Progenitor cell of endocrine pancreas (in vitro differentiated cells): ENCODE data around the gene AMDHD2. TPM values are rescaled to one million over a fixed set of nuclear protein-coding genes. Genes with fewer than 3 reads are reported as not detected.
A peak's percentile ranks its signal among the peaks of the same experiment; 100 is the strongest.

Source experiments
- DNase-seq: peaks from one replicate; pipeline ENCODE4 v3.0.0; 2021; ENCODE audit warnings: low spot score; ENCODE audit not compliant: unreplicated experiment
- H3K27ac Mint-ChIP-seq: 2 replicates; pipeline ENCODE4 v1.8.0; 2021; ENCODE audit warnings: mild to moderate bottlenecking, moderate library complexity, mixed read lengths
- H3K27me3 Mint-ChIP-seq: 2 replicates; pipeline ENCODE4 v1.8.0; 2021; ENCODE audit warnings: mixed read lengths
- H3K36me3 Mint-ChIP-seq: 2 replicates; pipeline ENCODE4 v1.8.0; 2022; ENCODE audit warnings: mixed read lengths; ENCODE audit not compliant: insufficient read depth
- H3K4me1 Mint-ChIP-seq: 2 replicates; pipeline ENCODE4 v1.8.0; 2021; ENCODE audit warnings: low read depth, mixed read lengths
- H3K4me3 Mint-ChIP-seq: 2 replicates; pipeline ENCODE4 v1.8.0; 2021; ENCODE audit warnings: low read depth, mild to moderate bottlenecking, moderate library complexity, mixed read lengths
- H3K9me3 Mint-ChIP-seq: 2 replicates; pipeline ENCODE4 v1.8.0; 2021; ENCODE audit warnings: low read depth, mixed read lengths
- total RNA-seq: library from RNA; stranded (reverse); gene quantifications from 2 replicates; pipeline ENCODE4 v1.2.1, GENCODE V29; 2021
- TF ChIP-seq, protein P1 (sequence below): fragments of 200-600 bp; sonication (generic); IDR thresholded peaks from one replicate; pipeline ENCODE4 v1.5.0; 2021; ENCODE audit warnings: antibody characterized with exemption, mild to moderate bottlenecking; ENCODE audit not compliant: unreplicated experiment

Gene AMDHD2
- total RNA-seq, 1 donor from 2014 or later: 40.8 TPM

DNA sequence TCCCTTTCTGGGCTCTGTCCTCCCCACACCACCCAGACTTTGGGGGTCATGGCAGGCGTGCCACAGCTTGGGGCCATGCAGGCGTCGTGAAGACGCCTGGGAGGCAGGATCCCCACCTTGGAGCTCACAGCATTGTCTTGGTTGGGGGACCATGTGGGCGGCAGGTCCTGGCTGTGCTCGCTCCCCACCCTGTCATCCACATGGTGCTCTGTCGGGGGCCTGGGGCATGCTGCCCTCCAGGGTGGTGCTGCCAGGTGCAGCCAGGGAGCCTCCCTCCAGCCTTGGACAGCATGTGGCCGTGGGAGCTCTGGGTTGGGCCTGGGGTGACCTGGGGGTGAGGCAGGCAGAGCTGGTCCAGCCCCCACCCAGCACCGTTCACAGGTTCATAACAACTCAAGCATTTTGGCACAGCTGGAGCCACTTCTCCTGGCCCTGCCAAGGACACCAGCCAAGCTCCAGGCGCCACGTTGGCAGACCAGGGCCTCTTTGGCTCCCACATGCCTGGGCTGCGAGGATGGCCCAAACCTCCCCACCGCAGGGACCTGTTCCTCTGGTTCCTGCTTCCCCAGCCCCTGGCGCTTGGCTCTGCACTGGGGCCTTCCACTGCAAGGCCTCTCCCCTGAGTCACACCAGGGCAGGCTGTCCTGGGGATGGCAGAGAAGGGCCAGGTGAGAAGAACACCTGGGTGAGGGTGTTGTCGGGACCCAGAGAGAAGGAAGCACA lies 21.5 kb upstream of the AMDHD2 start:
- Mint-ChIP-seq H3K36me3 (peaks cover 1% of the 10 kb centered on the region), H3K27me3 (no peaks in the 10 kb centered on the region)

DNA sequence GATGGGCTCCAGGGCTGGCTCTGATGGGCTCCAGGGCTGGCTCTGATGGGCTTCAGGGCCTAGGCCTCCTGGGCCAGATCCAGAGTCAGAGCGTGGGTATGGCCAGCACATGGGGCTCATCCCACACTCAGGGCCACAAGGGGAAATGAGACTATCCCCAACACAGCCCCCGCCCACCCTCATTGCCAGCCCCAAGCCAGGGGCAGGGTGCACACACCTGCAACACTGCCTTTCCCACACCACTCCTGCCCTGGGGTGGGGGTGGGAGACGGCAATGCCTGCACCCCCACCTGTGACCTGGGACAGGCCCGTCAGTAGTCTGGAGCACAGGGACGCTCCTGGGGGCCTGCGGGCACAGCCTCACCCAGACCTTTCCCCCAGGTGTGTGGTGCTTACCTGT lies 20.7 kb upstream of the AMDHD2 start:
- no peak for DNase-seq
- TF ChIP-seq, protein P1, sequence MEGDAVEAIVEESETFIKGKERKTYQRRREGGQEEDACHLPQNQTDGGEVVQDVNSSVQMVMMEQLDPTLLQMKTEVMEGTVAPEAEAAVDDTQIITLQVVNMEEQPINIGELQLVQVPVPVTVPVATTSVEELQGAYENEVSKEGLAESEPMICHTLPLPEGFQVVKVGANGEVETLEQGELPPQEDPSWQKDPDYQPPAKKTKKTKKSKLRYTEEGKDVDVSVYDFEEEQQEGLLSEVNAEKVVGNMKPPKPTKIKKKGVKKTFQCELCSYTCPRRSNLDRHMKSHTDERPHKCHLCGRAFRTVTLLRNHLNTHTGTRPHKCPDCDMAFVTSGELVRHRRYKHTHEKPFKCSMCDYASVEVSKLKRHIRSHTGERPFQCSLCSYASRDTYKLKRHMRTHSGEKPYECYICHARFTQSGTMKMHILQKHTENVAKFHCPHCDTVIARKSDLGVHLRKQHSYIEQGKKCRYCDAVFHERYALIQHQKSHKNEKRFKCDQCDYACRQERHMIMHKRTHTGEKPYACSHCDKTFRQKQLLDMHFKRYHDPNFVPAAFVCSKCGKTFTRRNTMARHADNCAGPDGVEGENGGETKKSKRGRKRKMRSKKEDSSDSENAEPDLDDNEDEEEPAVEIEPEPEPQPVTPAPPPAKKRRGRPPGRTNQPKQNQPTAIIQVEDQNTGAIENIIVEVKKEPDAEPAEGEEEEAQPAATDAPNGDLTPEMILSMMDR: no peak
- no peak overlapping the region for H3K27ac Mint-ChIP-seq
- no peaks in the 10 kb centered on the region for H3K4me1 Mint-ChIP-seq
- H3K36me3 Mint-ChIP-seq: peaks cover 1% of the 10 kb centered on the region
- no peaks in the 10 kb centered on the region for H3K27me3 Mint-ChIP-seq
- no peaks in the 10 kb centered on the region for H3K9me3 Mint-ChIP-seq
- no peak overlapping the region for H3K4me3 Mint-ChIP-seq

More for the DNA sequence above, 21.5 kb upstream of the AMDHD2 start:
- no peaks in the 10 kb centered on the region for H3K4me1 Mint-ChIP-seq
- no peak overlapping the region for H3K27ac Mint-ChIP-seq
- no peak for DNase-seq
- no peaks in the 10 kb centered on the region for H3K9me3 Mint-ChIP-seq
- TF ChIP-seq, protein P1: no peak
- H3K4me3 Mint-ChIP-seq: no peak overlapping the region

DNA sequence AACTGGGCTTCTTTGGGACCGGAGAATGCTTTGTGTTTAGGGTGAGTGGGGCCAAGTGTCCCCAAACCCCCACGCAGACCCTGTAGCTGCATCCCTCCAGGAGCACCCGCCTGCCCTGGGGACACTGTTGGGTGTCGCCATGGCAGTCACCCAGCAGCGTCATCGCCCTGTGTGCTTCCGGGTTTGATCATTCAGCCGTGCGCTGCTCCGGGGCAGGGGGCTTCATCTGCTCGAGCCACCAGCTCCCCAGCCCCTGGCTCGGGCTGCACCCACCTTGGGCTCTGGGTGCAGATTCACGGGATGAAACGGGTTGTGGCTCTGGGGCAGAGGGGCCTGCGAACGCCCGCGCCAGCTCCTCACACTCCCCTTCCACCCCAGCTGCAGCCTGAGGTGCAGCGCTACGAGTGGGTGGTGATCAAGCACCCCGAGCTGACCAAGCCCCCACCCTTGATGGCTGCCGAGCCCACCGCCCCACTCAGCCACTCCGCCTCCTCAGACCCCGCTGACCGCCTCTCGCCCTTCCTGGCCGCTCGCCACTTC lies 20.2 kb upstream of the AMDHD2 start:
- no peak overlapping the region for H3K27ac Mint-ChIP-seq
- H3K9me3 Mint-ChIP-seq: no peaks in the 10 kb centered on the region
- H3K4me3 Mint-ChIP-seq: no peak overlapping the region
- TF ChIP-seq, protein P1: no peak
- no peak for DNase-seq
- peaks cover 3% of the 10 kb centered on the region for H3K36me3 Mint-ChIP-seq
- H3K4me1 Mint-ChIP-seq: no peaks in the 10 kb centered on the region
- H3K27me3 Mint-ChIP-seq: no peaks in the 10 kb centered on the region

DNA sequence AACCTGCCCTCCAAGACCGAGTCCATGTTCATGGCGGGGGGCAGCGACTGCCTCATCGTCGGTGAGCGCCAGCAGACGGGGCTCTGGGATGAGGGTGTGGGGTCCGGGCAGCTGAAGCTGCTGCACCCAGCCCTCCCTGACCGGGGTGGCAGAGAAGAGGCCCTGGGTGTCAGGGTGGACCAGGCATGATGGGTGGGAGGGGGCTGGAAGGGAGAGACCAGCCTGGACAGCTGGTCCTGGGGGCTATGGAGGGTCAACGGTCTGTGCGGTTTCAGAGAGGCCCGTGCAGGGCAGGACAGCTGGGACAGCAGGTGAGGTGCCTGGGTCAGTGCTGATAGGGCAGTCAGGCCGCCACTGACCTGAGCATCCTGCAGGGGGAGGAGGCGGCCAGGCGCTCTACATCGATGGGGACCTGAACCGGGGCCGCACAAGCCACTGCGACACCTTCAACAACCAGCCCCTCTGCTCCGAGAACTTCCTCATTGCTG lies 19.7 kb upstream of the AMDHD2 start:
- TF ChIP-seq, protein P1: no peak
- Mint-ChIP-seq H3K4me3 (no peak overlapping the region), H3K27ac (no peak overlapping the region), H3K36me3 (peaks cover 3% of the 10 kb centered on the region), H3K9me3 (no peaks in the 10 kb centered on the region), H3K4me1 (no peaks in the 10 kb centered on the region), H3K27me3 (no peaks in the 10 kb centered on the region)
- DNase-seq: no peak

DNA sequence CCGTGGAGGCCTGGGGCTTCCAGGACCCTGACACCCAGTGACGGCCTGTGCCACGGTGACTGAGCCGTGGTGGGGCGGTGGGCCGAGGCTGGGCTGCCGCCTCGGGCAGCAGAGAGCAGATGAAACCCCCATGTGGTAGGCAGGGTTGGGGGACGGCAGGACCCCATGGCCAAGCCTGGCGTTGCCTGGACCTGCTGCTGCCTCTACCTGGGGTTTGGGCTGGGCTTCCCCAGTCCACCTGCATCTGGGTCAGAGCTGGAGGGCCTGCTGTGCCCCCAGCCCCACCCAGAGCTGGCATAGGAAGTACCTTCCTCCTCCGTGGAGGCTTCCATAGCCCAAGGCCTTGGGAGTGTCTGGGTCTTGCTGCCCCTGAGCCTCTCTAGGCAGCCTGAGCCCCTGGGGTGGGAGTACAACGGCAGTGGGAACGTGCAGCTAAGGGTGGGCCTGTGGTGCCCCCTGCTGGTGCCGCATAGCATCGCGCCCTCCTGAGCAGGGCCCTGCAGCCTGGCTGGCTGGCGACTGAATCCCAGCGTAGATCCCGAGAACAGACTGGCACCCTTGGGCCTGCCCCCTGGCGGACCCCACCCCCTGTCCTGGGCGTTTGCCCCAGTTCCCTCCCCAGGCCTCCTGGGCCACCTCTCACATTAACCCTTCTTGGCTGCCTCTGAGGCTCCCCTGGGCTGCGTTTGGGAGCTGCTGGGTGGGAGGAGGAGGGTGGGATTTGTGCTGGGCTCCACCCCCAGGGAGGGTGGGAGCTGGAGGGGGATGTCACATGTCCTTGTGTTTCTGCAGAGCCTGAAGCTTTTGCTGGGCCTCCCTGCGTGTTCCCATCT lies 19.0 kb upstream of the AMDHD2 start:
- peak; percentile 90 for DNase-seq
- peaks cover 3% of the 10 kb centered on the region for H3K36me3 Mint-ChIP-seq
- no peaks in the 10 kb centered on the region for H3K9me3 Mint-ChIP-seq
- peak overlapping the region; percentile 19 for H3K4me3 Mint-ChIP-seq
- no peak overlapping the region for H3K27ac Mint-ChIP-seq
- no peaks in the 10 kb centered on the region for H3K27me3 Mint-ChIP-seq
- TF ChIP-seq, protein P1: peak; percentile 99
- H3K4me1 Mint-ChIP-seq: no peaks in the 10 kb centered on the region
